Dermis blood vessel endothelial cell (primary cell): ENCODE data around the gene KRTAP15-1. TPM values are rescaled to one million over a fixed set of nuclear protein-coding genes. Genes with fewer than 3 reads are reported as not detected.

Source experiments
- DNase-seq: peaks from one replicate; pipeline ENCODE4 v3.0.0; 2010
- total RNA-seq: library from RNA; depleted of rRNA; stranded (reverse); fragments of >200 nt; gene quantifications from 2 replicates; pipeline ENCODE4 v1.2.3, GENCODE V29; 2014

Gene KRTAP15-1, protein sequence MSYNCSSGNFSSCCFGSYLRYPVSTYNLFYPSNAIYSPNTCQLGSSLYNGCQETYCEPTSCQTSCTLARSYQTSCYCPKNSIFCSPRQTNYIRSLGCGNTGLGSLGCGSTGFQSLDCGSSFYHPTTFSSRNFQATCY
- not detected in 2 replicates for total RNA-seq

DNA sequence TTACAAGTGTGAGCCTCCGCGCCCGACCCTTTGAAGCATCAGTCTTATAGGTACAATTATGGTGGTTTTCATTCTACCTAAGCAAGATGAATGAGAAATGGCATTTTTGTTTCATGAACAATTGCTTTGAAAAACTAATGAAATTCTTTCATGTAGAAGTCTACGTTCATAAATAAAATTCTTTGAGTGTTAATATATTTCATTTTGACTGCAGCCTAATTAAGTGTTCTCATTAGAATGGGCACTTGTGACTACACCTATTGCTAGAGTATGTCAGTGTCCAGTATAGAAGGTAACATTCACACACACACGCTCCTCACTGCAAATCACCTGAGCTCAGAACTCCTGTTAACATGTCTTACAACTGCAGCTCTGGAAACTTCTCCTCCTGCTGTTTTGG, at the start of gene KRTAP15-1:
TSS of gene KRTAP15-1 (plus strand) at position 301 of the 400 bp plus-strand sequence. CDS start at position 354, 53 bp downstream.
- no peak for DNase-seq

DNA sequence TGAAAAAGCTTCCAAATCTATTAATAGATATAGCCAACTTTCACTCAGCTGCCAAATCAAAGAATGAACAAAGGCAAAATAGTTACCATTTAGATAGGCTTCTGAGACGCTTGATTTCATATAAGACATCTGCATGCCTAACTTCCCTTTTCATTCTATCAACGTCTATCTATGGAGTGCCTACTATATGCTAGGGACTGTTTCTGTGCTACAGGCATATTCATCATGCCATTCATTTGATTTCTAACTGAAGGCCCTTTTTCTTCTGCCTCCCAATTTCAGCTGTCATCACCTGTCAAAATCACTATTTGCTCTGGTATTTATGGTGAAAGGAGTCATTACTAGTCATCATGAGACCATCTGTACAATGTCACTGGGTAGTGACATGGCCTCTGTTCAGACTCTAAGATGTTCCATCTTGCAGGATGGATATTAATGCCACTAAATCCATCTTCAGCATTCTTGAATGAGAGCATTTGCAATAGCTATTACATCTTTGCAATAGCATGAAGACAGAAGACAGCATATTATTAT, 48.5 kb upstream of the KRTAP15-1 start:
- no peak for DNase-seq

DNA sequence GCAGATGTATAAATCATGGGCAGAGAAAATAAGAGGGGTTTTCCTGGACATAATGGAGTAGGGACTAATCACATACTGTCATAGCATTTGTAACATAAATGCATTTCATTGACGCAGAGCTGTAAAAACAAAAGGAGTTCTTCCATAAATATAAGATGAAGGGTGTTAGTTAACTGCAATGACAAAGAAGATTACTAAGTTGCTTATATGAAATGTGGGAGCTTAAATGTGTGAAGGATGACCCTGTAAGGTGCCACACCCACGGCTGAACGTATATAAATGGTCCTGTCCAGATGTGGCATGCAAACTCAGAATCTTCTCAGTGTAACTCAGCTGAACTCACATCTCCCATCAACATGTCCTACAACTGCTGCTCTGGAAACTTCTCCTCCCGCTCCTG, 44.3 kb upstream of the KRTAP15-1 start, which contains the start of gene KRTAP13-1:
TSS of gene KRTAP13-1 (plus strand) at position 301 of the 400 bp plus-strand sequence. CDS start at position 357, 56 bp downstream.
- no peak for DNase-seq

DNA sequence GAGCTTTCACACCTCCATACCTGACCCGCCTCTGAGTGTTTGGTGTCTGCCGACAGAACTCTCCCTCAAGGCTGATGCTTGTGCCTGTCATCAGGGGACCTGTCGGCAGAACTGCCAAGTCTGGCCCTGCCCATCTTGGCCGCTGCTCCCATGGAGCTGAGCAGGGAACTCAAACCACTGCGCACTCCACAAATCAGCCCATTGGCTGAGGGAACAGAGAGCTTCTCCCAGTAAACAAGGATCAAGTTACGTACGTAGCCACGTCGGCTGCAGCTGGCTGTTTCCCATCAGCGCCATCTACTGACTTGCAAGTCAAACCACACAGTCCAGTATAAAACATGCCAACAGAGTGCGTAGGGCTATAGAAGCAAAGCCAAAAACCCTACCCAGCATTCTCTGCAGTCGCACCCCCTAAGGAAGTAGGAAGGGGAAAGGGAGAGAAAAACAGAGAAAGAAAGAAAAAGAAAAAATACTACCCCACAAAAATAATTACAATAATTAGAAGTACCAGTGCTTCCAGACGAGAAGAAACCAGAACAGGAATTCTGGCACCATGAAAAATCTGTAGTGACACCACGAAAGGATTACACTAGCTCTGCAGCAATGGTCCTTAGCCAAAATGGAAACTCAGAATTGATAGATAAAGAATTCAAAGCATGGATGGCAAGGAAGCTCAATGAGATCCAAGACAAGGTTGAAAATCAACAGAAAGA, 31.1 kb upstream of the KRTAP15-1 start:
- peak; percentile 1 for DNase-seq

DNA sequence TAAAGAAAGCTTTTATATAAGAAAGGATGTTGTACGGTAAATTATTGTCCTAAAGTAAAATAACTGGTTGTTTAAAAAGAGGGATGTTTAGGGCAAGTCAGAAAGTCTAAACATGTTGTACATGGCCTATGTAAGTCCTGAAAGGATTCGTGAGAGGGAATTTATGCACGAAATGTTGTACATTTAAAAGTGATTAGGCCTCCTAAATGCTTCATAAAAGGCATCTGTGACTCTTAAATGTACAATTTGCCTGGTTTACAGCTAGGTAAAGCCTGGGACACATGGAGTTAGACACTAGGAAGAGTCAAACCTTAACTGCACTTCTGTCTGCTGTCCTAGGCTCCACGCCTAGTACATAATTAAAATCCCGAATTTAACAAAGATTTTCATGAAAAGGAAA, 24.1 kb upstream of the KRTAP15-1 start:
- DNase-seq = no peak

DNA sequence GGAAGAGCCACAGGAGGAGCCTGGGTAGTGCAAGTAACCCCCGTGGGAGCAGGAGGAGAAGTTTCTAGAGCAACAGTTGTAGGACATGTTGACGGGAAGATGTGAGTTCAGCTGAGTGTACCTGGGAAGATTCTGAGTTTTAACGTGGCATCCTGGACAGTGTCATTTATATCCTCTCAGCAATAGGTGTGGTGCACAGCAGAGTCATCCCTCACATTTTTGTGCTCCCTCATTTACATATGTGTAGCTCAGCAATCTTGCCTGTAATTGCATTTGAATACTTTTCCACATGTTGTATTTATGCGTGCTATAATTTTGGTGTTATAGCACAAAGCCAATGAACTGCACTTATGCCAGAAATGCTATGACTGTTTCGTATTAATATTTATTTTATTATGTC, 14.2 kb upstream of the KRTAP15-1 start, which contains the start of gene KRTAP13-3:
TSS of gene KRTAP13-3 (minus strand) at position 101 of the 400 bp plus-strand sequence. CDS start at position 87, 14 bp downstream.
- no peak for DNase-seq

DNA sequence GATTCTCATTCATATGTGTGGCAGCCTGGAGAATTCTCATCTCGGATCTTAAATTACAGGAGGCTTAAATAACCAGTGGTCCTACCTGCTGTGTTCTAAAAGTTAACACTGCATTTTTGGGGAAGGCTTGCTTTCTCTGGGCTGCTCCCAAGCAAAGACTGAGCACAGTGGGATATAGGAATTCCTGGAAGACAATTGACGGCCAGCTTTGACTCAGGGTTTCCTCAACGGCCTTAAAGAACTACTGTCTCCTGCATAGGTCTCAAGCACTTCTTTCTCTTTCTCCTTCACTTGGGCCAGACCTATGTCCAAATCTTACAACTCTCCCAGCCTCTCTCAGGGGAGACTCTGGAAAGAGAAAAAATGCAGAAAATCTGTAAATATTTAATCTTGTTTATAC, 13.3 kb upstream of the KRTAP15-1 start:
- no peak for DNase-seq

DNA sequence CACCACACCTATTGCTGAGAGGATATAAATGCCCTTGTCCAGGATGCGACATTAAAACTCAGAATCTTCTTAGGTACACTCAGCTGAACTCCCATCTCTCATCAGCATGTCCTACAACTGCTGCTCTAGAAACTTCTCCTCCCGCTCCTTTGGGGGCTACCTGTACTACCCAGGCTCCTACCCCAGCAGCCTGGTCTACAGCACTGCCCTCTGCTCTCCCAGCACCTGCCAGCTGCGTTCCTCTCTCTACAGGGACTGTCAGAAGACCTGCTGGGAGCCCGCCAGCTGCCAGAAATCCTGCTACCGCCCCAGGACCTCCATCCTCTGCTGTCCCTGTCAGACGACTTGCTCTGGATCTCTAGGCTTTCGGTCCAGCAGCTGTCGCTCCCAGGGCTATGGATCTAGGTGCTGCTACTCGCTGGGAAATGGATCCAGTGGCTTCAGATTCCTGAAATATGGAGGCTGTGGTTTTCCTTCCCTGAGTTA, 9.9 kb upstream of the KRTAP15-1 start, which contains the start of gene KRTAP13-4:
TSS of gene KRTAP13-4 (plus strand) at position 51 of the 486 bp plus-strand sequence. CDS start at position 107, 56 bp downstream.
- DNase-seq = no peak

DNA sequence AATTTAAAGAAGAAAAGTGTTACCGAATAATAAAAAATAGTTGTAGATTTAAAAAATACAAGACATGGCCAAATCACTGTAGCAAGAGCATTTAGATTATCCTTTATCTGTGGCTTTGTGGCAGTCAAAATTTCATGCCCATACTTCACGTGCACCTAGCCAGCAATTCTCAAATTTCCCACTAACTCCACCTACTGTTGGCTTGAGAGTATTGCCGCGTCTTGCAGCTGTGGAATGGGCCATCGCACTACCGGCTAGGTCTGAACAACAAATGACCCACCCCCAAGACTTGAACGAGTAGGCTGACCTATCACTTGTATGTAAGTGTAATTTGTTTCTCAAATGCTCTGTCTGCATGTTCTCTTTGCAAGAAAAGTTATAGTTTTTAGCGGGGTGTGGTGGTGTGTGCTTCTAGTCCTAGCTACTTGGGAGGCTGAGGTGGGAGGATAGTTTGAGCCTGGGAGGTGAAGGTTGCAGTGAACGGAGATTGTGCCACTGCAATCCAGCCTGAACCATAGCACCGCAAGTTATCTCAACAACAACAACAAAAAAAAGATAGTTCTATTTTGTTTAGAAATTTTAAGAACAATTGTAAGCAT, 5.9 kb upstream of the KRTAP15-1 start:
- DNase-seq = peak; percentile 9

DNA sequence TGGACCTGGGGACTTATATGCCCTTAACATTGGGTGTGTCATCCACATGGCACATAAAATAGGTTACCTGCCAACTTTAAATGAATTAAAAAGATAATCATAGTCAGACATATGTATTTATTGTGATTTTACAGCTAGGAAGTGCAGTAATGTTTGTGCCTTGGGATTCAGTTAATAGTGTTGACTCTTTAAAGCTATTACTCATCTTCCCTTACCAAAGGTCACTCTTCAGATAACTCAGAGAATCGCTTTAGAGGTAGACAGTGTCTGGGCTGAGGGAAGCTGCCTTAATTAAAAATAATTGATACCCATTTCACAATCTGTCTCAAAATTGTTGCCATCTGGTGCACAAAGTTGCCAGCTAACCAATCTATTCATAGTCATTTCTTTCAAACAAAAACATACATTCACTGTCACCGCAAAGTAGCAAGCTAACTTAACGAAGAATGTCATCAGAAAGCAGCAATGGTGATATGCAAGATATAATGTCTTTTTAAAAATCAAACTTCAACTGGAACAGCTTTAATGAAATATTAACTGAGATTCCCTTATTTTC, 3.0 kb upstream of the KRTAP15-1 start:
- DNase-seq = no peak

DNA sequence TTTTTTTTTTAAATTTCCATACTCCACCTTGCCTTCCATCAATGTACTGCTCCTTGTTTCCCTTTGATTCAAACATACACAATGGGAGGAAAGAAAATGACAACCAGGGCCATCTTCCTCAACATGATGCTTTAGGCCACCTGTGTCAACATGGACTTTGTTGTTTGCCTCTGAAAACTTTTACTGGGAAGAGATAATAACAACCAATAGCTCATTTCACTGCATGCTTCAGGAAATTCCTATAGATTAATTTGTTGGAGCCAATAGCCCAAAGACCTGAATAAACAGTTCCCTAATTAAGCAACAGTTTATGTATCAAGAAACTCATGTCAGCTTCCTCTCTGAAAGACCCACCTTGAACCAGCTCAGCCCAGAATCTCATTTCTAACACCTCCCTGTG, 3.2 kb downstream of the KRTAP15-1 start:
- DNase-seq = no peak

DNA sequence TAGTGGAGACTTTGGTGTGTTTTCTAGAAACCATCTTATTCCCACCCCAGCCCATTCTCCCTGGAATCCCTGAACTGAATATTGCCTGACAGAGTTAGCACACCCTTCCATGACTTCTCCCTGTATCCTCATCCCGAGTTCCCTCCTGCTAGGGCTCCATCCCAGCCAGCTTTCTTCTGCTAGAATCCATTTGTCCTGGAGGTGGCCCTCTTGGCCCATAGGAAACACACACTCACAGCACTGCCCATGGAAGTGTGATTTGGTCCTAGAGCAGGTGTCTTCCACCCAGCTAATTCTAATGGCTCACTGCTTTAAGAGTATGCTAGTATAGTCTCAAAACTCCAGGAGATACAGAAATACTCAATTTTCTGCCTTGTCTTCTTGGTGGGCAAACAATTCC, 4.1 kb downstream of the KRTAP15-1 start:
- DNase-seq = no peak

DNA sequence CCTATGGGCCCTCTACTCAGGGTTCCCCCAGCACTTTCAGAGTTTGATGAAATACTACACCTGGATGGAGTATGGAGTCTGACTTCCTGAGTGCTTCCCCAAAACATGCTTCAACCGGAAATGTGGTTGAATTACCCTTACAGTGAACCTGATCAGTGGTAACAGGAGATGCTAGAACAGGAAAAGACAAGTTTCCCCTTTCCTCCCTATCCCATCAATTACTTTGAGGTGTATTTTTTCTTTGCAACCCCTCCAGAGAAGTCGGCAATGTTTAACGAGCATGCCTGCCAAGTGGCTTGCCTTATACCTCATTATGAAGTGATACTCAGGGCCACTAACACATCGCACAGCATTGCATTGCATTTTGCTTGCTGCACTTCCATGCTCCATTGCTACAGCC, 7.0 kb downstream of the KRTAP15-1 start:
- no peak for DNase-seq

DNA sequence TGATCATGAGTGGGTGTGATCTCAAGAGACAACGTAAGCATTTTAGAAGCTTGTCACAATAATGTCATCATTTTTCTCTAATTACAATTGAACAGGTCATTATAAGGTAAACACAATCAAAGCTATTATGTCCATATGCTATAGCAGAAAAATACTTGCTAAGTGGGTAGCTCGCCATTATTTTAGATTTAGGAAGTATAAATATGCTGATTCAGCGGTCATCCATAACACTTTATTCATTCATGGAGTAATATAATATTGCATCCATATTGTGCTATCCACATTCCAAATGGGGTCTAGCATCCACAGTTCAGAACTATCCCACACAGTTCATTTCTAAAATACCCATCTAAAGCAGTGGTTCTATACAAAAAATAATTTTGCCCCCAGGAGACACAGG, 8.4 kb downstream of the KRTAP15-1 start:
- DNase-seq = no peak

DNA sequence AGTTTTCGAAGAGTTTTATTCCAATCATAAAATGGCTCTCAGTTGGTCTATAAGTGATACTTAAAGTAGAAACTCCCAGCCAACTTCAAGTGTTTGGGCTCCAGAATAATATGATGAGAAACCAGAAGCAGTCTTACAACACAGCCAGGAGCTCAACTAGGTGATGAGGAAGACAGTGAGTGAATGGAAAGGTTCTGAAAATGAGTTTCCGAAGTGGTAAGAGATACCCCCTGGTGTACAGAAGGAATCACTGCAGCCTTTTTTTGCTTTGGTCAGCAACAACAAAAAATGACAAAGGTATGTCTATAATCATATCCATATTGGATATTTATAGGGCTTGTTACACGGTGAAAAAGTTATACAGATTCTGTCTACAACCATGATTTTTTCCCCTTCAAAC, 23.6 kb downstream of the KRTAP15-1 start:
- no peak for DNase-seq

DNA sequence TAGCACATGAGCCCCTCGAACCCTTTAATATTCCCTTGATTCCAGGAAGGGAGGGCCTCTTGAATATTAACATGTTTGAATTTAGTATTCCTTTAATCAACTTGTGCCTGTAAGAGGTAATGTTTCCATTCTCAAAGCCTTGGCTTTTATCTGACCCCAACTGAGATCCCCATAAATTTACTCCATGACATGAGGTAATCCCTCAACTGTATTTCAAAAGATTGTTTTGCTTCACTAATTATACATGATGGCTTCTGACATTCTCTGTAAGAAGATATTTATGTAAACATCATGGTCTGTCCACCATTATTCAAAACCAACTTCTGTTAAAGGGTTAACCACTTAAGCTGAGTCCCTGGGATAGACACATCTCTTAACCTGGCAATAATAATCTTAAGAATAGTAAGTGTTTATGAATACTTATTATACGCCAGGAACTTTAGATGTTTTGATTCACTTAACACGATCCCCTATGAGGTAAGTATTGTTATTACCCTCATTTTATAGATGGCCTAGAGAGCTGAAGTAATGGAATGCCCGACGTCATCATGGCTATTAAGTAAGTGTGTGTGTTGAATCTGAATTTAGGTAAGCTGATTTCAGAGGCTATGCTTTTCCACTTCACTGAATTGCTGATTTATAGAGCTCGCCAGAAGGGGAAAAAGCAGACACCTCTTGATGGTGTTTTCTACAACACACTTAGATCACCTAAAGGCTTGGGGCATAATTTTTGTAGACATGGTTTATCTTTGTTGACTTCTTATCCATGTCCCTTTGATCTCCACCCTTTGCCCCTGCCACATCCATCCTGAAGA, 29.0 kb downstream of the KRTAP15-1 start:
- DNase-seq = no peak

DNA sequence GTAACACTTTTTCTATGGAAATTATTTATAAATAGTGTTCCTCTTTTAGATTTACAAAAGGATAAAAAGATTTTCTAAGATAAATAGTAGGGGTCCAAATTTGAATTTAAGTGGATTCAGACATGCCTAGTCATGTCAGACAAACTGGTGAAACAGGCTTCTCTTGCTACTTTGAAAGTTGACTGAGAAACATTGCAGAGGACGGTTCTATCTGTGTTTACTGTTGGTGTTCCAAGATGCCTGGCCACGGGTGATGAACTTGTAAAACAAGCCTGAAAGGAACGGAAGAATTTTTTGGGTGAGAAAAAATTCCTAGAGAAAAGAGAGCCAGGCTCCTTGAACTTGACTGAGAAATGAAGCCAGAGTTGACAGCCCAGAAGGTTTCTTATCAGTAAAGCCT, 37.9 kb downstream of the KRTAP15-1 start:
- DNase-seq = no peak

DNA sequence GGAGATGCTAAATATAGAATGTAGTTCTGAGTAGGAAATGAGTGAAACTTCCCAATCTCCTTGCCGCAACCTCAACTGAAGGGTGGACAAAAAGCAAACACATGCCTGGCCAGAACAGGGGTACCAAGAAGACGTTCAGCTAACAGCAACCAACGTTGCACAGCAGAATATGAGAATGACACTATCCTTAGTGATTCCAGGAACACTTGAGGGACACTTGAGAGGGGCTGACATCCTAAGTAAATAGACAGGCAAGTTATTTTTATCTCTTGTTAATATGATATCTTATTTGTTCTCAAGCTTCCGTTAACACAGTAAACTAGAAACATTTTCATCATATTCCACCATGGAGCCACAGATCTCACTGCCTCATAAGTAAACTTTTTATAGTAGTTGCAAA, 39.2 kb downstream of the KRTAP15-1 start:
- DNase-seq = no peak

DNA sequence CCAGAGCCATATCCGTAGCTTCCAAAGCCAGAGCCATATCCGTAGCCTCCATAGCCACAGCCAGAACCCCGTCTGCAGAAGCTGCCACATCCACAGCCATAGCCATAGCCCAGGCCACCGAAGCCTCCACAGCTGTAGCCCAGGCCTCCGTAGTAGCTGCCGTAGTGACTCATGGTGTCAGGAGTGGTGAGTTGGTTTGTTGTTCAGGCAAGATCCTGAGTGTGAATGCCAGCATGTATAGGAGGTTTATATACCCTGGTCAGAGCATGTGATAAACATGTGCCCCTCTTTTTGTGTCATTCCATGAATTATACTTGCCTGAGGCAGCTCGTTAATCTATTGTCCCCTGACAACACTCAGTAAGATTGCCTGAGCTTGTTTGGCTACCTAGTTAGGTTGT, 40.1 kb downstream of the KRTAP15-1 start, which contains the start of gene KRTAP19-1:
TSS of gene KRTAP19-1 (minus strand) at position 223 of the 400 bp plus-strand sequence. CDS start at position 173, 50 bp downstream.
- no peak for DNase-seq

DNA sequence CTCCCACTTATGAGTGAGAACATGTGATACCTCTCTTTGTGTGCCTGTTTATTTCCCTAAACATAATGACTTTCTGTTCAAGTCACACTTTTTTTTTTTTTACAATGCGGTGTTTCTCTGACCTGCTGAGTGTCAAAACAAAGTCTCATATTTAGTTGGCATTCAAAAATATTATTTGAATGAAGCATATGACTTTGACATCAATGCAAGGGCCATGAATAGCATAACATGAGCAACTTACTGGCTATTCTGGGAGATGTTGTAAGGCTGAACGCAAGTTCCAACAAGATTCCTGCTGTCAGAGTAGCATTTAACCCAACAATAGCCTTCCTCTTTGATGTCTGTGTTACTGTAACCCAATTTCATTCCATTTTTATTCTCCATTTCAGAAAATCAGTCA, 42.1 kb downstream of the KRTAP15-1 start:
- DNase-seq = no peak

DNA sequence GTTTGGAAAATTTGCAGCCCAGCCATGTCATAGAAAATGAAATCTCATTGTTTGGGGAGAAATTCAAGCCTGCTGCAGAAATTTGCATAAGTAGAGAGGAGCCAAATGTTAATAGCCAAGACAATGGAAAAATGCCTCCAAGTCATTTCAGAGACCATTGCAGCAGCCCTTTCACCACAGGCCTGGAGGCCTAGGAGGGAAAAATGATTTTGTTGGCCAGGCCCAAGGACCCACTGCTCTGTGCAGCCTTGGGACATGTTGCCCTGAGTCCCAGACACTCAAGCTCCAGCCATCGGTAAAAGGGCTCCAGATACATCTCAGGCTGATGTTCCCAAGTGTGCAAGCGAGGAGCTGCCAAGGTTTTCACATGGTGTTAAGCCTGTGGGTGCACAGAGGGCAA, 46.1 kb downstream of the KRTAP15-1 start:
- no peak for DNase-seq

DNA sequence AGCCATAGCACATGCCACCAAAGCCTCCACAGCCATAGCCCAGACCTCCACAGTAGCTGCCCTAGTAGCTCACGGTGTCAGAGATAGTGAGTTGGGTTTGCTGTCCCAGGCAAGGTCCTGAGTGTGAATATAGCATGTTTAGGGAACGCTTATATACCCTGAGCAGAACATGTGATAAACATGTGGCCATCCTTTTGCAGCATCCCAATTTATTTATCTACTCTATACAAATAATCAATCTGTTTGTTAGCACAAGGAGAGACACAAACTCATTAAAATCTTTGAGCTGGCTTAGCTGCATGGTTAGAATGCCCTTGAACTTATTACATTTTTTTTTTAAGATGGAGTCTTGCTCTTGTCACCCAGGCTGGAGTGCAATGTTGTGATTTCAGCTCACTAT, 47.3 kb downstream of the KRTAP15-1 start, which contains the start of gene KRTAP19-2:
TSS of gene KRTAP19-2 (minus strand) at position 101 of the 400 bp plus-strand sequence. CDS start at position 13, 88 bp downstream.
- no peak for DNase-seq
